ENCODE data around the gene NID1. TPM values are rescaled to one million over a fixed set of nuclear protein-coding genes. Genes with fewer than 3 reads are reported as not detected.
A peak's percentile ranks its signal among the peaks of the same experiment; 100 is the strongest.

The NID1 gene
- total RNA-seq, 6 experiments from 2014 or later: 45.7 to 67.1 (median 59.1) TPM

GRCh38 chr1:236083650-236084385, 18.9 kb upstream of the NID1 start:
- peak; percentile 41 to 64 (median 46) for ATAC-seq

GRCh38 chr1:236082526-236082925, 17.6 kb upstream of the NID1 start:
- ATAC-seq: no peak
- Histone ChIP-seq H3K36me3 (no peaks in the 10 kb centered on the region), H3K4me1 (no peaks in the 10 kb centered on the region), H3K27ac (no peak overlapping the region), H3K27me3 (no peaks in the 10 kb centered on the region), H3K4me3 (no peak overlapping the region), H3K9me3 (no peaks in the 10 kb centered on the region)
- 77% methylated on average over 4 of the region's 4 CpGs for WGBS (ENCODE audit: insufficient coverage, low coverage, low lambda C conversion rate, missing lambda C conversion rate)
- TF ChIP-seq CTCF (IDR thresholded peaks at IDR 0.05) (no peak), POLR2A (IDR thresholded peaks at IDR 0.05) (no peak)
- intact Hi-C loops (cut with DNase I): no loop called here
- DNase-seq: no peak

More at GRCh38 chr1:236083650-236084385, 18.9 kb upstream of the NID1 start:
- intact Hi-C loops (cut with DNase I): no loop called here
- no peaks in the 10 kb centered on the region for H3K4me1 ChIP-seq
- no peak overlapping the region for H3K27ac ChIP-seq
- H3K4me3 ChIP-seq: no peak overlapping the region
- H3K36me3 ChIP-seq: no peaks in the 10 kb centered on the region
- WGBS (ENCODE audit: insufficient coverage, low coverage, low lambda C conversion rate, missing lambda C conversion rate): 58% methylated on average over 7 of the region's 8 CpGs
- no peak for TF ChIP-seq CTCF (IDR thresholded peaks at IDR 0.05)
- TF ChIP-seq POLR2A (IDR thresholded peaks at IDR 0.05): no peak
- no peak for DNase-seq
- H3K27me3 ChIP-seq: no peaks in the 10 kb centered on the region
- H3K9me3 ChIP-seq: no peaks in the 10 kb centered on the region

GRCh38 chr1:236081546-236082227, 16.8 kb upstream of the NID1 start:
- Histone ChIP-seq H3K9me3 (no peaks in the 10 kb centered on the region), H3K36me3 (no peaks in the 10 kb centered on the region), H3K4me1 (no peaks in the 10 kb centered on the region), H3K27me3 (no peaks in the 10 kb centered on the region), H3K4me3 (no peak overlapping the region), H3K27ac (no peak overlapping the region)
- ATAC-seq (peak in 1 of 4 donors; percentile 11), DNase-seq (no peak)
- intact Hi-C loops (cut with DNase I): no loop called here
- WGBS (ENCODE audit: insufficient coverage, low coverage, low lambda C conversion rate, missing lambda C conversion rate): 100% methylated on average over 2 of the region's 10 CpGs
- TF ChIP-seq POLR2A (IDR thresholded peaks at IDR 0.05): no peak
- TF ChIP-seq CTCF (IDR thresholded peaks at IDR 0.05): no peak

GRCh38 chr1:236079703-236080102, 14.8 kb upstream of the NID1 start:
- no peak overlapping the region for H3K4me3 ChIP-seq
- H3K27ac ChIP-seq: no peak overlapping the region
- no peak for ATAC-seq
- no peaks in the 10 kb centered on the region for H3K36me3 ChIP-seq
- peaks cover 0 to 15% (median 7%) of the 10 kb centered on the region in 4 donors for H3K4me1 ChIP-seq
- H3K9me3 ChIP-seq: no peaks in the 10 kb centered on the region
- TF ChIP-seq CTCF (IDR thresholded peaks at IDR 0.05): no peak
- no peak for TF ChIP-seq POLR2A (IDR thresholded peaks at IDR 0.05)
- DNase-seq: no peak
- no peaks in the 10 kb centered on the region for H3K27me3 ChIP-seq
- 92% methylated on average over 5 of the region's 5 CpGs for WGBS (ENCODE audit: insufficient coverage, low coverage, low lambda C conversion rate, missing lambda C conversion rate)
- intact Hi-C loops (cut with DNase I): no loop called here
